Ramos (cell line): ENCODE measurements around the gene CLEC4F.
"Not testable (repeated sequence)": the region's sequence is repeated elsewhere in the genome, so short reads cannot be mapped to it uniquely, and the experiment has no call there.

Experiments used
- in situ Hi-C: fragments of 300-500 bp; cut with MboI; formaldehyde crosslinking; loops from one replicate; pipeline ENCODE4 v1.14.3; 2022; ENCODE audit warnings: low sequenced_read_pairs; ENCODE audit not compliant: unreplicated experiment

Gene CLEC4F

DNA sequence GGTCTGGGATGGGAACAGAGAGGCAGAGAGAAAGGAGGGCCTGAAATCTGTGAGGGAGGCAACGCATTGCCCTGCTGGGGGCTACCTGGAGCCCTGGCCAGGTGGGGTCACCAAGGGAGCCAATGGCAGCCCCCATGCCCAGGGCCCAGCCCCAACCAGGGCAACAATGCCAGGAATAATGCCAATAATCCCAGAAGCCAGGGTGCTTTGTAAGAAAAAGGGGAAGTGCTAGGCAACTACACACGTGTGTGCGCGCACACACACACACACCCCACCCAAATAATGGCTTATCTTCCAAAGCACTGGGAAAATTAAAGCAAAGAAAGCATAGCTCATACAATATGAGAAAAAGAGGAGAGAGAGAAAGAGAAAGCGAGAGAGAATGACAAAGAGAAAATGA, 7.0 kb upstream of the CLEC4F start:
- in situ Hi-C loops, result no loop called here

DNA sequence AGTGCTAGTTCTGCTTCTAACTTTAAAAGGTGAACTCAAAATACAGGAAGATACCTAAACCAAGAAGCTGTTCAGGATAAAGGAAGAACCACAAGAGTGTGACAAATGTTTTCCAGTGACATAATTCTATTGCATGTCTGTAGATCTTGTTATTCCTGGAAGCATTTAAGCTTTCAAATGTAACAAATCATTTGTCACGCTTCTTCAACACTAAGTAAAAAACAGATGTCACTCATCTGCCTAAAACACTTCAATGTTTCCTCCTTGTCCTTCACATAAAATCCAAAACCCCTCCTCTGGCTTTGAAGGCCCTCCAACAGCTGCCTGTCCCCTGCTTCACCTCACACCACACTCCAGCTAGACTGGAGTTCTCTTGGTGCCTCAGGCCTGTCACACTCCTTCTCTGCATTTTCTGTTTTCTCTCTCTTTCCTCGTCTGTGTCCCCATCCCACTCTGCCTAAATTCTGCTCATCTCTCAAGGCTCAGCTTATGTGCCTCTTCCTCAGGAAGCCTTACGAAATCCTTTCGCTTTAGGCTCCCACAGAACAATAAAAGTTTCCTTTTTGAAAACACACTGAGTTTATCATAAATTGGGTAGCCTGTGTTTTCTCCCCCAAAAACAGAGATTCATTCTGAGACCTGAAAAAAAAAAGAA, 6.4 kb upstream of the CLEC4F start:
- in situ Hi-C loops, result no loop called here

DNA sequence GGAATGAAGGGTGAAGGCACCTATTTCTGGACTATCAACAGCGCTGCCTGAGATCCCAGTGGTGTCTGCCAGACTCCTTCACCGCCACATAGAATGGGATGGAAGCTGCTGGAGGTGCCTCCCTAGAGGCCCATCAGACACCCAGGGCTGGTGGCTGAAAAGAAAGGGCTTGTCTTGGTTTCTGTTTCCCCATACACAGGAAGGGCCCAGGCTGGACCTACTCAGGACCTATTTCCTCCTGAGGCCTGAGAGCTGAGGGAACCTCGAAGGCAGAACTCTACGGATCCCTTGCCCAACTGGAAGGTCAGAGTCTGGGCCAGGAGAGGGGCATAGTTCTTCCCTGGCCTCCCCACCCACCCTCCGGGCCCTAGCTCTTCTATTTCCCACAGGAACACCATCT, 2.9 kb upstream of the CLEC4F start:
- in situ Hi-C loops, result no loop called here

DNA sequence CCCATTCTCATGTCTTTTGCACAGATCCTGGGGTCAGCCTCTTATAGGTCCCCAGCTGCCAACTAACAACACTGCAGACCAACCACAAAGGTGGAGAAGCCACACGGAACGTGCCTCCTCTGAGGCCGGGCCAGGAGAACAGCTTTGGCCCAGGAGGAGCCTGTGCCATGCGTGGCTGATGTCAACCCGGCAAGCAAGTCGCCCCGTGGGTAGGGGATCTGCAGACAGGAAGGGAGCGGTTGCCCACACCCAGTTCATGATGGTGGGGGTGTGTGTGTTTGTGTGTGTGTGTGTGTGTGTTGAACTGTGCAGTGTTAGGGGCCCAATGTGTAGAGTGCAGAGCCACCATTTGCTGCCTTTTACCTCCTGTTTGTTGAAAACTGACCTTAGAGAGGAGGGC, 2.4 kb upstream of the CLEC4F start:
- in situ Hi-C loops, result no loop called here

DNA sequence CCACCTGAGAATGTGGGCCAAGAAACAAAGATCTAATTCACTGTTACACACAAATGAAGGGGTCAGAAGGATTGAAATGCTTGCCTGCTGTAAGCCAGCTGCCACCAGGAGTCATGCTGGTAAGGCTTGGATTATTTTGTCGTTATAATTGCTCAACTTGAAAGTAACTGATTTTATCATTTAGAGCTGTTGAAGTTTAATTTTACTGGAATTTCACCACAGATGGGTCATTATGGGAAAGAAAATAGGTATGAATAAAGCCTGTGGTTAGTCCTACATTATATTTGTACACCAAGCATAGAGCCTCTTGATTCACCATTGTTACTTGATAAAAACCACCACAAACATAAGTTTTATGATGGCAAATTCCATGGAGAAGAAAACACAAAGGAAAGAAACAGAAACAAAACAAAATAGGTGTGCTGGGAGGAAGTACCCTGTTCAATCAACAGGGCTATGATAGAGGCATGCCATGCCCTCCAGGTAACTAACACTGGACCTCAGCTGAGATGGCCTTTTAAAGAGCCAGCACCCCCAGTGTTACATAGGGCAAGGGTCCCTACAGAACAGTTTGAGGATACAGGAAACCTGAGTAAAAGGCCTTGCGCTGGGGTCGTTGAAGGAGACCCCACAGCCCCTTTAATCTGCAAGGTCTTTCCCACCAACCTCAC, 3.0 kb downstream of the CLEC4F start:
- in situ Hi-C loops, result no loop called here

DNA sequence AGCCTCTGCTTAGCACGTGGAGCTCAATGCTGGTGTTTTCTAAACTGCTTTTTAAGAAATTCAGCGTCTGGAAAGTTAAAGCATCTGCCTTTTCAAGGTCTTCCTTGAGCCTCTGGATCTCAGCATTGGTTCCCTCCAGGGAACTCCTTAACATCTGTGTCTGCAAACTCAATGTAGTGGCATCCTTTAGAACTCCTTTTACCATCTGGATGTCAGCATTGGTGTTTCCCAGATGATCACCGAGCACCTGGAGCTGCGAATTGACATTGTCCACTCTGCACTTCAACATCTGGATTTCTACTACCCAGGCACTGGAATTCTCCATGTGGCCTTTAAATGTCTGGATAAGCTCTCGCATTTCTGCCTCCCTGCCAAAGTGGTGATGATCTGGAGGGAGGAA, 3.7 kb downstream of the CLEC4F start:
- in situ Hi-C loops, result no loop called here

DNA sequence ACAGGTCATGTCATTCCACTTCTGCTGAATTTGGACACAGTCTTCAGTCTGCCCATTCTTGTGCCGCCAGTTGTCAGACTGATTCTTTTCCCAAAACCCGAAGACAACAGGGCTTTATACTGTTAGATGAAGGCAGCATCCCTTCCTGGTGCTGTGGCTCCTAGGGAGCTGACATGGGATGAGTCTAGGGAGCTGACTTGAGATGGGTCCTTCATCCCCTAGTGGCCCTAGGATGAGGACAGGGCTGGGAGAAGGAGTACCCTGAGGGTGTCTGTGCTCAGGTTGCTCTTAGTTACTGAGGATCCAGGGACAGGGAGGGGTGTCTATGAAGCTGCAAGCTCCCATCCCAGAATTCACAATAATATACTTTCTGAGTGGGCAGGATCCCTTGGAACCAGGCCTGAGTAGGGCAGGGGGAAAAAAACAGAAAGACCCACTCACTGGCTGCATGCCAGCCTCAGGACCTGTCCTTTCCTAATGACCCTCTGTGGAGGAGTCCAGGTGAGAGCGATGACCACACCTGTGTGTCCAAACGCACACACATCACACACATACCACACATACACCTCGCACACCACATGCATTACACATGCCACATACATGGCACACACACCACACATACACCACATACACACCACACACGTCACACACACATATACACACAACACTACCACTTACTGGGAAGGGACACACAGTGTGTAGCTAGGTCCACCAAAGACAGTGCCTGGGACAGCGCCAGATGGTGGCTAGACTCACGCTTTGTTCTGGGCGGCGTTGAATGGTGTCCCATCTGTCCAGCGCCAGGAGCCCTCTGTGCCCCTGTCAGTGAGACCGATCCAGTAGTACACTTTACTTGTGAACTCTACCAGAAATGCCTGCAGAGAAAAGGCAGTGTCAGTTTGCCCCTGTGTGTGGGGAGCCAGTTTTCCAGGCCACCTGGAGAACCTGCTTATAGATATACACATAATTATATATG, 11.1 kb downstream of the CLEC4F start:
- in situ Hi-C loops, result no loop called here

DNA sequence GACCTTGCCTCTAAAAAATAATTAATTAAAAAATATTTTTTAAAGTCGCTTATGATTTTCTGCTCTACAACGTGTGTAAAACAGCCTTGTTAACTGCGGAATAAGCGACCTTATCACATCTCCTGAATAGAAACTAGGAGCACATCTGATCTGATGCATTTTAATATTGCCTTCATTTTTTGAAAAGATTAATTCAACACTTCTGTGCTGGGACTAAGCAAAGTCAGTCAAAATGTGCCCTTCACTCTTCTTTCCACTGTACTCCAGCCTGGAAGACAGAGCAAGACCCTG, 12.6 kb downstream of the CLEC4F start:
- in situ Hi-C loops, result no loop called here

DNA sequence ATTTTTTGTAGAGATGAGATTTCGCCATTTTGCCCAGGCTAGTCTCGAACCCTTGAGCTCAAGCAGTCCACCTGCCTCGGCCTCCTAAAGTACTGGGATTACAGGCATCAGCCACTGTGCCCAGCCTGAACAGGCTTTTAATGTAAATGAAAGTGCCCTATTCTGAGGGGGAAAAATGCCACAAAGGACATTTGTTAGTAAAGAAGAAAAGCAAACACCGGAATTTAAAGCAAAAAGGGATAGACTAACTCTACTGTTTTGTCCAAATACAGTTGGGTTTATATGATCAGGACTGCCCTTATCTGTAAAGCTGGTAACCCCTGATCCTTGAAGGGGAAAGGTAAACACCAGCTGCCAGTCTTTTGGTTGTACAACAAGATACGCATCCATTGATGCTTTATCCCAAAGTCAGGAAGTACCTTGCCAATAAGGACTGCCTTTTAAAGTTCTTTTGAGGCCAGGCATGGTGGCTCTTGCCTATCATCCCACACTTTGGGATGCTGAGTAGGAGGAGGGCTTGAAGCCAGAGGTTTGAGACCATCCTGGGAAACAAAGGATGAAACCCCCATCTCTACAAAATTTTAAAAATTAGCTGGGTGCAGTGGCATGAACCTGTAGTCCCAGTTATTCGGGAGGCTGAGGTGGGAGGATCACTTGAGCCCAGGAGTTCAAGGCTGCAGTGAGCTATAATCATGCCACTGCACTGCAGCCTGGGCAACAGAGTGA, 13.1 kb downstream of the CLEC4F start:
- in situ Hi-C loops, result no loop called here

DNA sequence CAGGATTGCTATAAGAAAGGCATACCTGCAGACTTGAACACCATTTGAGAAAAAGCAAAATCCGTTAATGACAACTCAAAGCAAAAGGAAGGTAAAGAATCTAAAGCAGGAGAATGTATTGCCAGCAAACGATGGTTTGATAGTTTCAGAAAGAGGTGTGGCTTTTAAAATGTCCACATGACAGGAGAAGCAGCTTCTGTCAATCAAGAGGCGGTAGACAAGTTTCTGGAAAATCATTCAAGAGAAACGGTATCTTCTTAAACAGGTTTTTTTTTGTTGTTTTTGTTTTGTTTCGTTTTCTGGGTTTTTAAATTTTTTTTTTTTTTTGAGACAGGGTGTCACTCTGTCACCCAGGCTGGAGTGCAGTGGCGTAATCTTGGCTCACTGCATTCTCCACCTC, 13.8 kb downstream of the CLEC4F start:
- in situ Hi-C loops, result no loop called here

DNA sequence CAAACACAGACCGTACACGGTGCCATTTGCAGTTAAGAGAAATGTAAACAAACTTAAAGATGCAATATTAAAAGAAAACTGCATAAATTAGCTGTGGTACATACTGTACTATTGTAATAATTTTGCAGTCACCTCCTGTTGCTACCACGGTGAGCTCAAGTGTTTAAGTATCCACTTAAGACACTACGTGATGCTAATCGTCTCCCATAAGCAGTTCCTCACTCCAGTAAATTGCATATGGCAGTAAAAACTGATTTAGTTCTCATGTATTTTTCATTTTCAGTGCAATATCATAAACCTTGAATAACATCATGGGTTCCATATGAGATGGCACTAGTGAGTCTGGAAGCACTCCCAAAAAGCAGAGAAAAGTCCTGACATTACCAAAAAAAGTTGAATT, 14.4 kb downstream of the CLEC4F start:
- in situ Hi-C loops, result no loop called here

DNA sequence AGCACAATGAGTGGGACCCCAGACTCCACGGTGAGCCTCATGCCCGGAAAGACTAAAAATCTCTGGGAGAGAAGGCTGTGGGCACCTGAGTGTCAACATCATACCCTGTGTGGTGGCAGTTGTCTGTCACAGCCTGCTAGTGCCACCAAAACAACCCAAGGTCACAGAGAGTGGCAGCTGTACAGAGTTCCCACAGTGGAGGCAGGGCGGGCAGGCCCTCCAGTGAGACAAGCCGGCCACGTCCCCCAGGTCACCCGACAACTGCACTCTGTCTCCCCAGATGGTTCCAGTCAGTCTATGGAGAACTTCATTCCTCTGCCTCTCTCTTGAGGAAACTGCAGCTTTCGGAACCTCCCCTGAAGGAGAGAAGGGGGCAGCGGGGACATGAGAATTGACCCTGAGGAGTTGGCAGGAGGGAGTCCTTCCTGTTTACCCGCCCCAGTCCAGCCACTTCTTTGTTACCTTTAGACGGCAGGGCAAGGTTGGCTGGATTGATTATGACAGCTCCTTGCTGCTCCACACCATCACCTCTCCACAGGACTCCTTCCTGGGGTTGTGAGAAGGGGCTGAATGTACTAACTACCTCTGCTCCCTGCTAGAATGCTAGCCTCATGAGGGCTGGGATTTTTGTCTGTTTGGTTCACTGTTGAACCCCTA, 18.7 kb downstream of the CLEC4F start:
- in situ Hi-C loops, result no loop called here

DNA sequence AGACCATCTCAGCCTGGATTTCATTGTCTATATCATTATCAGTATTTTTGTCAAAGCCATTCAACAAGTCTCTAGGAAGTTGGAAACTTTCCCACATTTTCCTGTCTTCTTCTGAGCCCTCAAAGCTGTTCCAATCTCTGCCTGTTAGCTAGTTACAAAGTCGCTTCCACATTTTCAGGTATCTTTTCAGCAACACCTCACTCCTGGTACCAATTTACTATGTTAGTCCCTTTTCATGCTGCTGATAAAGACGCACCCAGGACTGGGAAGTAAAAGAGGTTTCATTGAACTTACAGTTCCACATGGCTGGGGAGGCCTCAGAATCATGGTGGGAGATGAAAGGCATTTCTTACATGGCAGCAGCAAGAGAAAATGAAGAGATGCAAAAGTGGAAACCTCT, 20.7 kb downstream of the CLEC4F start:
- in situ Hi-C loops, result no loop called here

DNA sequence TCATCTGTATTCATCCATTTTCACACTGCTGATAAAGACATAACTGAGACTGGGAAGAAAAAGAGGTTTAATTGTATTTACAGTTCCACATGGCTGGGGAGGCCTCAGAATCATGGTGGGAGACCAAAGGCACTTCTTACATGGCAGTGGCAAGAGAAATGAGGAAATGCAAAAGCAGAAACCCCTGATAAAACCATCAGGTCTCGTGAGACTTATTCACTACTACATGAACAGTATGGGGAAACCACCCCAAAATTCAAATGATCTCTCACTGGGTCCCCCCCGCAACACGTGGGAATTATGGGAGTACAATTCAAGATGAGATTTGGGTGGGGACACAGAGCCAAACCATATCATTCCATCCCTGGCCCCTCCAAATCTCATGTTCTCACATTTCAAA, 22.4 kb downstream of the CLEC4F start:
- in situ Hi-C loops, result not testable (repeated sequence)

DNA sequence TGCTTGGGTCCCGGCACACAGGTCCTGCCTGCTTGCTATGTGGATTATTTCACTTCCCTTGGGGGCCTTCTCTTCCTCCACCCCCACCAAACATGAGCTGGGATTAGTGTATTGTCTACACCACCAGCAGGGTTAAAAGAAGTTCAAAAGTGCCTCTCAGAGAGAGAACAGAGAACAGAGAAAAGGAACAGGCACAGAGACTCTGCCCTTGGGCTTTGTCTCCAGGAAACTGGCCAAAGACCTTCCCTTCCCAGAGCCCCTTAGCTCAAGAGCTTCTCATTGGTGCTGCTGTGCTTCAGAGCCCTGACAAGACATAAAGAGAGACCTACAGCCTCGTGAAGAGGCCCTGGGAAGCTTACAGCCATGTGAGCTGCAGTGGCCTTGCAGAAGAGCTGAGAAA, 22.9 kb downstream of the CLEC4F start:
- in situ Hi-C loops, result no loop called here

DNA sequence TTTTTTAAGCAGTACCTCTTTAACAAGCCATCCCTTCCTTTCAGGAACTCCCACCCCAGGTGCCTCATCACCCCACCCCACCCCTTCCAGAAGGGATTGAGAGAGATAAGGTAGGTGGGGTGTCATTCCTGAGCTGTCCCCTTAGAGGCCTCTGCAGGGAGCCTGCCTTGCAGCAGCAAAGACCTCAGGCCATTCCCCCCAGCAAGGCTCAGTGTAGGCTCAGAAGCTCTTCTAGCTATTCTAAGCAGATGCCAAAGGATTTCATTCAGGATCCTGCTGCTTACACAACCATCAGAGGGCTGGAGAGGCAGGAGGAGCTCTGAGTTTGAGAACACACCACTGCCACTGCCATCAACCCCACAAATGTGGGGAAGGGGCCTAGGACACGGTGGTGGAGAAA, 24.1 kb downstream of the CLEC4F start:
- in situ Hi-C loops, result no loop called here

DNA sequence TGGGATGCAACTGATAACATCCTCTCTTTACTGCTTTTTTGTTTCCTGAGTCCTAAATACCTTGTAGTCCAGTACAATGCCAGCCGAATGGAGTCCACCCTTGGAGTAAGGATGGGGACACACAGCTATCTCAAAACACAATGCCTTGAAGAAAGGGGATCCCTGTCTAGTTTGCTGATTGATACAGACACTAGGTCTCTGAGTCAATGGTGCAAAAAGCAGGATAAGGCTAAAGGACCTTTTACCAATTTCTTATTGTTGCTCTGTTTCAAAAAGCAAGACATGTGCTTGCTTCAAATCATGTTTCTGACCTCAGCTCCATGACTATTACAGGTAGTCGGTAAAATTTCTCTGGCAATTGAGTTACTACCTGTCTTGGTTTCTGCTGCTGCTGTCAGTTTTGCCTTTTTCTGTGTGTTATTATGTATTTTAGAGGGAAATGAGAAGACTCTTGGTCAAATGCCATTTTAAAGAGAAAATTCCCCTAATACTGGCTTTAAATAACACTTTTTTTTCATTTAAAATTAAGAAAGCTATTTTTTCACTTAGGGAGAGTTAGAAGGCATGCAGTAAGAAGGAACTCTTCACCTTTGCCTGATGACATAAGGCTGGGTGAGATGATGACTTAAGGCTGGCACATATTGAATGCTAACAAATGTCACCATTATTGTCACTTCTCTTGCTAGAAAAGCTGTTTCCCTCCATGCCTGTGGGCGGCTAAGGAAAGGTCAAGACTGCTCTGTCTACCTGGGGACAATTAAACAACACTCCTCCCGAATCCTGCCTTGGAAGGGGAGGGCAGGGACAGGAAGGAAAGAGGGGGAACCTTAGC, 25.0 kb downstream of the CLEC4F start:
- in situ Hi-C loops, result no loop called here

DNA sequence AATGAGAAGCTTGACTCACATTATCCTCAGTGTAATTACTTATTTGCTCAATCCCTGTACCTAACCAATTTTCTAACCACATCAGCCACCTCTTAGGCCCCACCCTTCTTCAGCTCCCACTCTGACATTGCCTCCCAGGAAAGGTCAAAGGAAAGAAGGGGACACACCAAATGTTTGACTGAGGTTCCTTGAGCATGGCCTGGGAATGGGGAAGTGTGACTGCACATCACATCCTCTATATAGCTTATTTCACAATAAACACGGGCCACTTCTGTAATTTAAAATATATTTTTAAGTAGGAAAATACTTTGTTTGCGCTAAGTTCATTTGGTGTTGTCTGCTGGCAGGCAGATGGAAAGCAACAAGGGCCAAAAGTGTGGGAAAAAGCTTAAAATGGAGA, 26.9 kb downstream of the CLEC4F start:
- in situ Hi-C loops, result no loop called here

DNA sequence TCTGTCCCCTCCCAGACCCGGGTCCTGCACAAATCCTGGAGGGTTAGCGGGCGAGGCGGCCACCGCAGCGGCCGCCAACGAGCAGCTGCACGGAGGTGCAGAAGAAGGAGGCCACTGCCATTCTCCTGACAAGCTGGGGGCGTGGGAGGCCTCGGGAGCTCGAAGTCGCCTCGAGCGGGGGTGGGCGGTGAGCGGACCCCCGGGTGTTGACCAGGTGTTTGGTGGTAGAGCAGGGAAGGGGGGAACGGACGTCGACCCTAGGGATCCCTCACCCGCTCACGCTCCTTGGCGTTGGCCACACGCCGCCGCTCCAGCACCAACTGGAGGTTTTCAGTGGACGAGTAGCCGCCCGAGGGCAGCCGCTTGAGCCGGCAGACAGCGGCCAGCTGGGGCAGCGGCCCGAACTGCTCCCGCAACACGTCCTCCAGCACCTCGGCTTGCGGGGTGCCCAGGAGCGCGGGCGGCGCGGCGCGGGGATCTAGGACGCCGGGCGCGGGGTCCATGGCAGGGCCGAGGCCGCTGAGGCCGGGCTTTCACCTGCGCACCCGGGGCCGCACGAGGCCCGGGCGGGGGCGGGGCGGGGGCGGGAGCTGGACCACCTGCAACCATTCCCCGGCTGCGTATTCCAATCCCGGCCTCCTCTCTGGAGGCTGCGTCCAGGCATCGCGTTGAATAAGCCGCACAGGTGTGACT, 30.1 kb downstream of the CLEC4F start, which contains the start of gene FIGLA:
FIGLA (minus strand) TSS at position 508 of the 693 bp plus-strand sequence; CDS start at position 503, 5 bp downstream.
- in situ Hi-C loops, result no loop called here
